HFF-Myc (cell line): ENCODE results near the gene TTLL4.

Experiments used
- DNase-seq: peaks from one replicate; pipeline ENCODE4 v3.0.0-alpha.2; 2011; ENCODE audit warnings: low read depth; ENCODE audit errors: extremely low read depth
- H3K4me3 ChIP-seq: replicated peaks from 2 replicates; pipeline ENCODE4 v1.5.1; 2011; ENCODE audit warnings: low read depth, mild to moderate bottlenecking, control low read depth, low read length
- TF ChIP-seq, protein P1 (sequence below): IDR thresholded peaks from 2 replicates; pipeline ENCODE4 v1.5.1; 2012; ENCODE audit warnings: mild to moderate bottlenecking, low read depth, low read length, control low read depth; ENCODE audit errors: missing control alignments

The TTLL4 gene

GRCh38 chr2:218782528-218782844 lies 71.9 kb downstream of the TTLL4 start:
- TF ChIP-seq, protein P1, sequence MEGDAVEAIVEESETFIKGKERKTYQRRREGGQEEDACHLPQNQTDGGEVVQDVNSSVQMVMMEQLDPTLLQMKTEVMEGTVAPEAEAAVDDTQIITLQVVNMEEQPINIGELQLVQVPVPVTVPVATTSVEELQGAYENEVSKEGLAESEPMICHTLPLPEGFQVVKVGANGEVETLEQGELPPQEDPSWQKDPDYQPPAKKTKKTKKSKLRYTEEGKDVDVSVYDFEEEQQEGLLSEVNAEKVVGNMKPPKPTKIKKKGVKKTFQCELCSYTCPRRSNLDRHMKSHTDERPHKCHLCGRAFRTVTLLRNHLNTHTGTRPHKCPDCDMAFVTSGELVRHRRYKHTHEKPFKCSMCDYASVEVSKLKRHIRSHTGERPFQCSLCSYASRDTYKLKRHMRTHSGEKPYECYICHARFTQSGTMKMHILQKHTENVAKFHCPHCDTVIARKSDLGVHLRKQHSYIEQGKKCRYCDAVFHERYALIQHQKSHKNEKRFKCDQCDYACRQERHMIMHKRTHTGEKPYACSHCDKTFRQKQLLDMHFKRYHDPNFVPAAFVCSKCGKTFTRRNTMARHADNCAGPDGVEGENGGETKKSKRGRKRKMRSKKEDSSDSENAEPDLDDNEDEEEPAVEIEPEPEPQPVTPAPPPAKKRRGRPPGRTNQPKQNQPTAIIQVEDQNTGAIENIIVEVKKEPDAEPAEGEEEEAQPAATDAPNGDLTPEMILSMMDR = no peak
- DNase-seq = no peak
- peak overlapping the region; percentile 42 for H3K4me3 ChIP-seq

DNA sequence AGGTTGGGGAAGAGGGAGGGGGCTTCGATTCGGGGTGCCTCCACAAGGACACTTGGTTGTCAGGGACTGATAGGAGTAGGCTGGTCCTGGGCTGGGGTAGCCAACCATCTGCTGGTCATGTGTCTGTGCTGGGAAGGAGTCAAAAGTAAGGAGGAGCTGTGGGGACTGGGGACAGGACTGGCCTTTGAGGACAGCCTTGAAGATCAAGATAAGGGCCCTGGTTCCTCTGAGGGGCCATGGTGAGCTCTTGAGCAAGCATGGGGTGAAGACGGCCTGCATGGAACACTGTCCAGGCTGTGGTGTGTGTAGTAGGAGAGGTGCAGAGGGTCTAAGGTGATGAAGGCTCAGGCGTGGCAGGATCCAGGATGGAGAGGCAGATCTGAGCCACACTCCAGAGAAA lies 73.1 kb downstream of the TTLL4 start:
- H3K4me3 ChIP-seq = no peak overlapping the region
- TF ChIP-seq, protein P1 = no peak
- DNase-seq = no peak

GRCh38 chr2:218785103-218785502 lies 74.5 kb downstream of the TTLL4 start:
- no peak overlapping the region for H3K4me3 ChIP-seq
- TF ChIP-seq, protein P1 = no peak
- DNase-seq = no peak

GRCh38 chr2:218786133-218786532 lies 75.5 kb downstream of the TTLL4 start:
- DNase-seq = no peak
- no peak overlapping the region for H3K4me3 ChIP-seq
- TF ChIP-seq, protein P1 = no peak

DNA sequence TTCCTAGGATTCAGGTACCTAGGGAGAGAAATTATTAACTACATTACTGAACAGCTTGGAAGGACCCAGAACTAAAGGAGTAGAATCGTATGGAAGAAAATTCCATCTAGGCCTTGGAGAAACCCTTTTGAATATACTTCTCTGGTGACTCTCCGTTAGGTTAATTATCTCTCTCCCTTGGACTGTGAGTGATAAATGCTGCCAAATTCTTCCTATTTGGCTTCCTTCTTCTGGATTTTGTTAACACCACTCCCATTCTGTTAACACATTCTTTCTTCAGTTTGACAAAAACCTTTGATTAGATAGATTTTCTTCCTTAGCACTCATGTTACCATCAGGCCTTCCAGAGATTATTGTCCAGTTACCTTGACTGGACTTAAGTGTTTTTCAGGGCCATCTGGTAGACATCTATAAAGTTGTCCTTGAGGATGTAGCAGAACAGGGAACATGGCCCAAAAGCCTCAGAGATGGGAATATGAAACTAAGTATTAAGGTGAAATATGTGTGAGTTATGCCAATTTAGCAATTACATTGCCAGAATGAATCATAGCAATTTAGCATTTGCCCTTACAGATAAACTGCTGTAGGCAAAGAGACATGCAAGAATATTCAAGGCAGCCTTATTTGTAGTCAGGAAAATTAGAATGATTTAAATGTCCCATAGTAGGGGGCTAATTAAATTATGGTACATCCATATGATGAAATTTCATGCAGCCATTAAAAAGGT lies 78.1 kb downstream of the TTLL4 start:
- TF ChIP-seq, protein P1 = no peak
- DNase-seq = no peak
- no peak overlapping the region for H3K4me3 ChIP-seq

DNA sequence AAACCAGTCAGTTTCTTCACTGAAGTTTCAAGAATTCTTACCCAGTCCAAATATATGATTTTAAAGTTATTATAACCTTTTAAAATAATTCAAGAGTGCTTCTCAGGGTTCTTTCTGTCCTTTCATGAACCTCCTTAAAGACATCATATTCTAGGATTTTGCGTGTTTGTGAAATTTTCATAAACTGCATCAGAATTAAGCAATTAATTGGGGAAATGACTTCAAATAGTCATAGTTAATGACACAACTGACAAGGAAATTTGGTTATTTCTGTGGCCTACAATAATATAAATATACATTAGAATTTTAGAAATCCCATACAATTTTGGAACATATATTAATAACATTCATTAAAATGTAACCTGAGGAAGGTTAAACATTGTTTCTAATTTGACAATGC lies 81.8 kb downstream of the TTLL4 start:
- TF ChIP-seq, protein P1 = no peak
- no peak for DNase-seq
- H3K4me3 ChIP-seq = no peak overlapping the region

DNA sequence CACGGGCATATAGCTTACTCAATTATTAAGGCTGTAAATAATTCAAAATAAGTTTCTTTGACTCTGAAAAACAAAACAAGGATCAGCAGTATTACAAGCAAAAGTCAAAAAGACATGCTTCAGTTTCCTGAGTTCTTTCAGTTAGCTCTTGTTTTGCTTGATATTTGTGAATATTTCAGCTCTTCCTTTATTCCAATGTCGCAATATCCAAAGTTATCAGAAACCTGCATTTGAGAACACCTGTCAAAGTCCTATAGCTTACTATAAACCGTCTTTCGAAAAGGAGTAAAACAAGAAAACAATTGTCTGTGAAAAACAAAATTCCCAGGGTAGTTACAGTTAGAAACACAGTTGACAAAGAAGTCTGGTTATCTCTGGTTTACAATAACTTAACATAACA lies 86.1 kb downstream of the TTLL4 start:
- no peak for DNase-seq
- TF ChIP-seq, protein P1 = no peak
- no peak overlapping the region for H3K4me3 ChIP-seq
